Fibroblast of mammary gland (primary cell): ENCODE measurements around the gene TSPAN32.
"Not testable (repeated sequence)": the region's sequence is repeated elsewhere in the genome, so short reads cannot be mapped to it uniquely, and the experiment has no call there.

Experiments used
- DNase-seq: peaks from one replicate; pipeline ENCODE4 v3.0.0-alpha.2; 2010; ENCODE audit warnings: low read depth
- H3K4me3 ChIP-seq: 2 replicates; pipeline ENCODE4 v1.5.1; 2011; ENCODE audit warnings: low read depth, mild to moderate bottlenecking, low read length, moderate library complexity; ENCODE audit not compliant: control insufficient read depth
- CTCF ChIP-seq: conservative IDR thresholded peaks from 2 replicates; pipeline ENCODE4 v1.5.1; 2011; ENCODE audit warnings: low read depth, low read length, inconsistent platforms; ENCODE audit not compliant: control insufficient read depth, insufficient read depth

Gene TSPAN32

DNA sequence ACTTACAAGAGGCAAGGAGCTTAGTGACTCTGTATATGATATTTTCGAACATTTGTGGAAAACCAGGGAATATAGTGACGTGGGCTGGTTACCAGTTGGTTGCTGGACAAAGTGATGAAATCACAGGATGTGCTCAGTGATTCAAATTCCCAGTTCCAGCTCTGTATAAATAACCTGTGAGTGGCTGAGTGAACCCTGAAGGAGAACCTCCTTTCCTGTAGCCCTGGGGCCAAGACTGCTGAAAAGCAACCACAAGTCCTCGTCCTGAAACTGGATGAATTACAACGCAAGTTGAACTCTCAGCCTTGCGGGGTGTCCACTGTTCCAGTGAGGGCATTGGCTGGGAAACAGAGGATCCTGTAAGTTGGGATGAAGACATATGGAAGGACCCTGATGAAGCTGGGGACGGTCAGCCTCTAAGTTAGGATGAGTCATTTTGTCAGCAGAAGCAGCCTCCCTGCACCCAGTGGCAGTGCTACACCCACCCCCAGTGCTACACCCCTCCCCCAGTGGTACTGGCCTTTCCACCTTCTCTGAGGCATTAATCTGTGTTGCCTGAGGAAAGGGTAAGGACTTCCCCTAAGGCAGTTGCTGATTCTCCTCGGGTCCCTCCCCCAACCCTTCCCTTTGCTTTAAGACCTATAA, 53.3 kb downstream of the TSPAN32 start:
- no peak for TF ChIP-seq CTCF
- H3K4me3 ChIP-seq, result no peak overlapping the region
- peak; percentile 8 for DNase-seq

- H3K4me3 ChIP-seq, result no peak overlapping the region
- no peak for TF ChIP-seq CTCF
- no peak for DNase-seq
Observed at GRCh38 chr11:2357246-2357645, 55.4 kb downstream of the TSPAN32 start.

DNA sequence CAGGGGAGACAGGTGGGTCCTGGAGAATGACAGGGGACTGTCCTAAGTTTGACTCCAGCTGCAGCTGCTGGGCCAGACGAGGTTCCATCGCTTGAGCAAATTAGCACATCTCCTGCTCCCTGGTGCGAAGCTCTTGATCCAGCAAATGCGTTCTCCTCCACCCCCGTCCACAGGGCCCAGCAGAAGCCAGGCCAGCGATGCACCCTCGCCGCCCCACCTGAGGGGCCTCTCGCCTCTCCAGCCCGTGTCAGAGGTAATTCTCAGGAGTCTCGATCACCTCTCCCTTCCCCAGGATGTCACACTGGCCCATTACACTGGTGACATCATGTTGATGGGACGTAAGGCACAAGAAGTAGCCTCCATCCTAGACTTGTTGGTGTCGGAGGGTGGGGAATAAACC, 55.8 kb downstream of the TSPAN32 start:
- H3K4me3 ChIP-seq, DNase-seq: not testable (repeated sequence)

- no peak for TF ChIP-seq CTCF
- no peak for DNase-seq
- no peak overlapping the region for H3K4me3 ChIP-seq
Observed at GRCh38 chr11:2358754-2359442, 57.1 kb downstream of the TSPAN32 start.

DNA sequence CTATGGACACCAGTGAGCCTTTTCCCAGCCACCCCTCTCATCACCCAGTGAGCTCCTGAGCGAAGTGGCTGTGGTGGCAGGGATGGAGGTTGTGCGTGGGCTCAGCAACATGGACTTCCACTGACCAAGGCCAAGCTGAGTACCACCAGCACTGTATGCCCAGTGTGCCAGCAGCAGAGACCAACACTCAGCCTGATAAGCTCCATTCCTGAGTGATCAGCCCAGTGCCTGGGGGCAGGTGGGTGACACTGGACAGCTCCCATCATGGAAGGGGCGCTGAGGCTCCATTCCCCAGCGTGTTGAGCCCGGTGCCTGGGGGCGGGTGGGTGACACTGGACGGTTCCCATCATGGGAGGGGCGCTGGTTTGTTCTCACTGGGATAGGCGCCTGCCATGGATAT, 57.7 kb downstream of the TSPAN32 start:
- no peak for TF ChIP-seq CTCF
- H3K4me3 ChIP-seq, result no peak overlapping the region
- no peak for DNase-seq

DNA sequence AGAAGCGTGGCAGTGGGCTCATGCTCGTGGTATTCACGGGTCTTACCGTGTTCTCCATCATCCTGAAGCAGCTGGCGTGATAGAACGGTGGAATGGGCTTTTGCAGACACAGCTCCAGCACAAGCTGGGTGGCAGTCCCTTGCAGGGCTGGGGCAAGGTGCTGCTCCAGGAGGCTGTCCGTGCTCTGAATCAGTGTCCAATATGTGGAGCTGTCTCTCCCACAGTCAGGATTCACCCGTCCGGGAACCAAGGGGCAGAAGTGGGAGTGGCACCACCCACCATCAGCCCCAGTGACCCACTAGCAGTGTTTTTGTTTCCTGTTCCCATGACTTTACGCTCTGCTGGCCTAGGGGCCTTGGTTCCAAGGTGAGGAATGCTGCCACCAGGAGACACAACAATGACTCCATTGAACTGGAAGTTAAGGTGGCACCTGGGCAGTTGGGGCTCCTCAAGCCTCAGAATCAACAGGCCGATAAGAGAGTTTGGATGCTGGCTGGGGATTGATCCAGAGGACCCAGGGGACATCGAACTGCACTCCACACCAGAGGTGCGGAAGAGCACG, 58.3 kb downstream of the TSPAN32 start:
- no peak for TF ChIP-seq CTCF
- H3K4me3 ChIP-seq, result no peak overlapping the region
- no peak for DNase-seq

- no peak for DNase-seq
- no peak for TF ChIP-seq CTCF
- no peak overlapping the region for H3K4me3 ChIP-seq
Observed at GRCh38 chr11:2361565-2361964, 59.8 kb downstream of the TSPAN32 start.
